ENCODE data around the gene NPAS3. TPM values are rescaled to one million over a fixed set of nuclear protein-coding genes. Genes with fewer than 3 reads are reported as not detected.

NPAS3 gene
- total and polyA plus RNA-seq, 4 donors = 0.07 to 0.09 (median 0.08) TPM; not detected in 1

DNA sequence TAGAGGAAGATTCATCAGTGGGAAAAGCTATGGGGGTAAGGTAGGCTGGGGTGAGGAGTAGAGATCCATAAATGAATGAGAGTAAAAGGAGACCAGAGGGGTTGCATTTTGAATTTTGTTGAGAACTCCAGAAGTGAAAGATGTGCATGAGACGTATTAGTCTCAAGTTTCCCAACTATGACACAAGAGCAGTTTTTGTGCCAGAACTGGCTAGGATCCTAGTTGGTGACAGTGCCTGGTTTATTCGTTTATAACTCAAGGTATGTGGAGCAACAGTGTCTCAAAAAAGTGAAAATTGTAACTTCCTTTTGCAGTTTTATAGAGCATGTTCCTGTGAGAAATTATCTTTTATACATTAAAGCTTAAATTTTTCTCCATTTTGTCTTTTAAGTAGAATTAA, 377.0 kb downstream of the NPAS3 start:
- Histone ChIP-seq H3K9me3 (ENCODE audit: control insufficient read depth in 4 of 4, low read length in 3 of 4) (no peaks in the 10 kb centered on the region), H3K27me3 (ENCODE audit: control insufficient read depth in 4 of 4, insufficient read depth in 4 of 4, low read length in 3 of 4) (no peaks in the 10 kb centered on the region), H3K27ac (ENCODE audit: low read depth in 1 of 2, low read length in 2 of 2) (no peak overlapping the region), H3K9ac (ENCODE audit: low read depth in 1 of 2, low read length in 2 of 2) (no peak overlapping the region), H3K36me3 (ENCODE audit: control insufficient read depth in 4 of 4, insufficient read depth in 3 of 4, low read depth in 1 of 4, low read length in 3 of 4) (no peaks in the 10 kb centered on the region), H3K4me3 (ENCODE audit: low read depth in 1 of 3, low read length in 3 of 3) (no peak overlapping the region), H3K4me1 (ENCODE audit: control insufficient read depth in 4 of 4, insufficient read depth in 4 of 4, low read length in 3 of 4) (no peaks in the 10 kb centered on the region)
- TF ChIP-seq, protein P1, sequence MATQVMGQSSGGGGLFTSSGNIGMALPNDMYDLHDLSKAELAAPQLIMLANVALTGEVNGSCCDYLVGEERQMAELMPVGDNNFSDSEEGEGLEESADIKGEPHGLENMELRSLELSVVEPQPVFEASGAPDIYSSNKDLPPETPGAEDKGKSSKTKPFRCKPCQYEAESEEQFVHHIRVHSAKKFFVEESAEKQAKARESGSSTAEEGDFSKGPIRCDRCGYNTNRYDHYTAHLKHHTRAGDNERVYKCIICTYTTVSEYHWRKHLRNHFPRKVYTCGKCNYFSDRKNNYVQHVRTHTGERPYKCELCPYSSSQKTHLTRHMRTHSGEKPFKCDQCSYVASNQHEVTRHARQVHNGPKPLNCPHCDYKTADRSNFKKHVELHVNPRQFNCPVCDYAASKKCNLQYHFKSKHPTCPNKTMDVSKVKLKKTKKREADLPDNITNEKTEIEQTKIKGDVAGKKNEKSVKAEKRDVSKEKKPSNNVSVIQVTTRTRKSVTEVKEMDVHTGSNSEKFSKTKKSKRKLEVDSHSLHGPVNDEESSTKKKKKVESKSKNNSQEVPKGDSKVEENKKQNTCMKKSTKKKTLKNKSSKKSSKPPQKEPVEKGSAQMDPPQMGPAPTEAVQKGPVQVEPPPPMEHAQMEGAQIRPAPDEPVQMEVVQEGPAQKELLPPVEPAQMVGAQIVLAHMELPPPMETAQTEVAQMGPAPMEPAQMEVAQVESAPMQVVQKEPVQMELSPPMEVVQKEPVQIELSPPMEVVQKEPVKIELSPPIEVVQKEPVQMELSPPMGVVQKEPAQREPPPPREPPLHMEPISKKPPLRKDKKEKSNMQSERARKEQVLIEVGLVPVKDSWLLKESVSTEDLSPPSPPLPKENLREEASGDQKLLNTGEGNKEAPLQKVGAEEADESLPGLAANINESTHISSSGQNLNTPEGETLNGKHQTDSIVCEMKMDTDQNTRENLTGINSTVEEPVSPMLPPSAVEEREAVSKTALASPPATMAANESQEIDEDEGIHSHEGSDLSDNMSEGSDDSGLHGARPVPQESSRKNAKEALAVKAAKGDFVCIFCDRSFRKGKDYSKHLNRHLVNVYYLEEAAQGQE (IDR thresholded peaks at IDR 0.05) = no peak
- TF ChIP-seq, protein P2, sequence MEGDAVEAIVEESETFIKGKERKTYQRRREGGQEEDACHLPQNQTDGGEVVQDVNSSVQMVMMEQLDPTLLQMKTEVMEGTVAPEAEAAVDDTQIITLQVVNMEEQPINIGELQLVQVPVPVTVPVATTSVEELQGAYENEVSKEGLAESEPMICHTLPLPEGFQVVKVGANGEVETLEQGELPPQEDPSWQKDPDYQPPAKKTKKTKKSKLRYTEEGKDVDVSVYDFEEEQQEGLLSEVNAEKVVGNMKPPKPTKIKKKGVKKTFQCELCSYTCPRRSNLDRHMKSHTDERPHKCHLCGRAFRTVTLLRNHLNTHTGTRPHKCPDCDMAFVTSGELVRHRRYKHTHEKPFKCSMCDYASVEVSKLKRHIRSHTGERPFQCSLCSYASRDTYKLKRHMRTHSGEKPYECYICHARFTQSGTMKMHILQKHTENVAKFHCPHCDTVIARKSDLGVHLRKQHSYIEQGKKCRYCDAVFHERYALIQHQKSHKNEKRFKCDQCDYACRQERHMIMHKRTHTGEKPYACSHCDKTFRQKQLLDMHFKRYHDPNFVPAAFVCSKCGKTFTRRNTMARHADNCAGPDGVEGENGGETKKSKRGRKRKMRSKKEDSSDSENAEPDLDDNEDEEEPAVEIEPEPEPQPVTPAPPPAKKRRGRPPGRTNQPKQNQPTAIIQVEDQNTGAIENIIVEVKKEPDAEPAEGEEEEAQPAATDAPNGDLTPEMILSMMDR (IDR thresholded peaks at IDR 0.05; ENCODE audit: low read depth, low read length, missing input control) = no peak
- TF ChIP-seq TAF1 (conservative IDR thresholded peaks at IDR 0.05) (no peak), RAD21 (IDR thresholded peaks at IDR 0.05) (no peak), RXRA (IDR thresholded peaks at IDR 0.05) (no peak), FOXA2 (IDR thresholded peaks at IDR 0.05) (no peak), HNF4A (conservative IDR thresholded peaks at IDR 0.05) (no peak), GABPA (IDR thresholded peaks at IDR 0.05 in 1 of 2, conservative IDR thresholded peaks at IDR 0.05 in 1 of 2) (no peak), NR2F2 (IDR thresholded peaks at IDR 0.05) (no peak), HNF4G (IDR thresholded peaks at IDR 0.05) (no peak), YY1 (IDR thresholded peaks at IDR 0.05) (no peak), EGR1 (IDR thresholded peaks at IDR 0.05; ENCODE audit: low read depth in 2 of 2) (no peak), JUND (IDR thresholded peaks at IDR 0.05) (no peak), FOXA1 (IDR thresholded peaks at IDR 0.05) (no peak), SP1 (IDR thresholded peaks at IDR 0.05) (no peak)
- TF ChIP-seq, protein P3, sequence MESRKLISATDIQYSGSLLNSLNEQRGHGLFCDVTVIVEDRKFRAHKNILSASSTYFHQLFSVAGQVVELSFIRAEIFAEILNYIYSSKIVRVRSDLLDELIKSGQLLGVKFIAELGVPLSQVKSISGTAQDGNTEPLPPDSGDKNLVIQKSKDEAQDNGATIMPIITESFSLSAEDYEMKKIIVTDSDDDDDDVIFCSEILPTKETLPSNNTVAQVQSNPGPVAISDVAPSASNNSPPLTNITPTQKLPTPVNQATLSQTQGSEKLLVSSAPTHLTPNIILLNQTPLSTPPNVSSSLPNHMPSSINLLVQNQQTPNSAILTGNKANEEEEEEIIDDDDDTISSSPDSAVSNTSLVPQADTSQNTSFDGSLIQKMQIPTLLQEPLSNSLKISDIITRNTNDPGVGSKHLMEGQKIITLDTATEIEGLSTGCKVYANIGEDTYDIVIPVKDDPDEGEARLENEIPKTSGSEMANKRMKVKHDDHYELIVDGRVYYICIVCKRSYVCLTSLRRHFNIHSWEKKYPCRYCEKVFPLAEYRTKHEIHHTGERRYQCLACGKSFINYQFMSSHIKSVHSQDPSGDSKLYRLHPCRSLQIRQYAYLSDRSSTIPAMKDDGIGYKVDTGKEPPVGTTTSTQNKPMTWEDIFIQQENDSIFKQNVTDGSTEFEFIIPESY (IDR thresholded peaks at IDR 0.05) = no peak
- TF ChIP-seq, protein P4, sequence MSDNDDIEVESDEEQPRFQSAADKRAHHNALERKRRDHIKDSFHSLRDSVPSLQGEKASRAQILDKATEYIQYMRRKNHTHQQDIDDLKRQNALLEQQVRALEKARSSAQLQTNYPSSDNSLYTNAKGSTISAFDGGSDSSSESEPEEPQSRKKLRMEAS (IDR thresholded peaks at IDR 0.05) = no peak
- TF ChIP-seq, protein P5, sequence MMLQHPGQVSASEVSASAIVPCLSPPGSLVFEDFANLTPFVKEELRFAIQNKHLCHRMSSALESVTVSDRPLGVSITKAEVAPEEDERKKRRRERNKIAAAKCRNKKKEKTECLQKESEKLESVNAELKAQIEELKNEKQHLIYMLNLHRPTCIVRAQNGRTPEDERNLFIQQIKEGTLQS (IDR thresholded peaks at IDR 0.05) = no peak
- WGBS = 57% methylated on average over 2 of the region's 2 CpGs
- no peak for DNase-seq (ENCODE audit: low spot score)

All from liver (tissue), 9 donors.